Lung (tissue), 12 donors: ENCODE results near the gene ITPR1. TPM values are rescaled to one million over a fixed set of nuclear protein-coding genes. Genes with fewer than 3 reads are reported as not detected.
A peak's percentile ranks its signal among the peaks of the same experiment; 100 is the strongest.

Experiments used
- ATAC-seq: fragments of 200-7000 bp; cut with Tn5 transposase; one replicate; pipeline ENCODE4 v1.9.1; 2020; ENCODE audit warnings: moderate number of reproducible peaks; ENCODE audit not compliant: insufficient read depth, low FRiP score
- DNase-seq, 3 donors: peaks; one replicate each; pipeline ENCODE4 v3.0.0-alpha.2; 2013 to 2017
- H3K27ac ChIP-seq, 2 donors: one replicate each; pipeline ENCODE4 v1.5.1; 2013; ENCODE audit warnings: mild to moderate bottlenecking in 2 of 2, moderate library complexity in 2 of 2, control low read depth in 1 of 2, inconsistent platforms in 1 of 2, low read depth in 1 of 2, low read length in 1 of 2
- H3K27me3 ChIP-seq, 3 donors: one replicate each; pipeline ENCODE4 v1.5.1; 2013; ENCODE audit warnings: low read length in 2 of 3; ENCODE audit not compliant: control insufficient read depth in 3 of 3, insufficient read depth in 3 of 3
- H3K36me3 ChIP-seq, 4 donors: one replicate each; pipeline ENCODE4 v1.5.1; 2013; ENCODE audit warnings: low read length in 4 of 4, mild to moderate bottlenecking in 1 of 4, moderate library complexity in 1 of 4; ENCODE audit not compliant: control insufficient read depth in 4 of 4, insufficient read depth in 4 of 4
- H3K4me1 ChIP-seq, 5 donors: one replicate each; pipeline ENCODE4 v1.5.1; 2013; ENCODE audit warnings: low read length in 5 of 5, mild to moderate bottlenecking in 2 of 5, moderate library complexity in 1 of 5; ENCODE audit not compliant: control insufficient read depth in 5 of 5, insufficient read depth in 5 of 5
- H3K4me3 ChIP-seq: one replicate; pipeline ENCODE4 v1.5.1; 2013; ENCODE audit warnings: mild to moderate bottlenecking, control low read depth, moderate library complexity
- H3K9ac ChIP-seq, 2 donors: one replicate each; pipeline ENCODE4 v1.5.1; 2013; ENCODE audit warnings: low read length in 2 of 2, control low read depth in 1 of 2; ENCODE audit not compliant: insufficient read depth in 1 of 2
- H3K9me3 ChIP-seq, 4 donors: one replicate each; pipeline ENCODE4 v1.5.1; 2013; ENCODE audit warnings: low read length in 3 of 4, mild to moderate bottlenecking in 1 of 4, moderate library complexity in 1 of 4; ENCODE audit not compliant: control insufficient read depth in 4 of 4, insufficient read depth in 3 of 4
- WGBS, 2 donors: extraction: QIAGEN DNeasy Blood & Tissue Kit; methylation state at CpG; one replicate each; pipeline ENCODE4 v1.1.7; 2013; 5-methylcytosine and 5-hydroxymethylcytosine counted together
- polyA plus RNA-seq, 2 donors: library from polyadenylated mRNA; stranded (reverse); fragments of 200-250 nt; gene quantifications; one replicate each; pipeline ENCODE4 v1.2.1, GENCODE V29; 2013
- total RNA-seq, 2 donors: library from RNA; depleted of rRNA in 1 of 2; stranded (reverse); fragments of >200 nt in 1 of 2; gene quantifications; one replicate each; pipeline ENCODE4 v1.2.1, GENCODE V29; 2014 to 2021
- TF ChIP-seq, protein P1 (sequence below): IDR thresholded peaks from 2 replicates; pipeline ENCODE4 v1.5.1; 2012; ENCODE audit warnings: mild to moderate bottlenecking; ENCODE audit errors: control extremely low read depth, extremely low read depth
- donor health status: control.
- donor health status: control.
- donor health status: Bipolar disorder and iron deficiency.
- donor health status: healthy.
- donor health status: DM: yes; HTN: yes; CAD: no.

Gene ITPR1
- total and polyA plus RNA-seq, 4 donors: 12.4 to 152 (median 44.1) TPM

DNA sequence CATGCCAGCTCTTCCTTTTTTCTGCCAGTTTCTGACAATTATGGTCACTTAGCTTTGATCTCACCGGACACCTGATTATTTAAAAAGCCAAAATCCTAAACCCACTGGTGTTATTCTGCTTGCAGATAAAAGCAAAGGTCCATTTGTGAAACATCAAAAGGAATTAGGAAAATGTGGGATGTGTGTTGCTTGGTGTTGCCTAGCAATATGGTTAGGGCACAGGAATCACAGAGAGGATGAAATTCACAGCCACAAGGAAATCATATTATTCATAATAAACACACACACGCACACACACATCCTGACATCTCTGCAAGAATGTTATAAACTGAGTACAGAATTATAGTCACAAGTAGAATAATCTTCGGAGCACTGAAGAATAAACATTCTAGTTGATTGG is 396.7 kb downstream of the ITPR1 start:
- TF ChIP-seq, protein P1, sequence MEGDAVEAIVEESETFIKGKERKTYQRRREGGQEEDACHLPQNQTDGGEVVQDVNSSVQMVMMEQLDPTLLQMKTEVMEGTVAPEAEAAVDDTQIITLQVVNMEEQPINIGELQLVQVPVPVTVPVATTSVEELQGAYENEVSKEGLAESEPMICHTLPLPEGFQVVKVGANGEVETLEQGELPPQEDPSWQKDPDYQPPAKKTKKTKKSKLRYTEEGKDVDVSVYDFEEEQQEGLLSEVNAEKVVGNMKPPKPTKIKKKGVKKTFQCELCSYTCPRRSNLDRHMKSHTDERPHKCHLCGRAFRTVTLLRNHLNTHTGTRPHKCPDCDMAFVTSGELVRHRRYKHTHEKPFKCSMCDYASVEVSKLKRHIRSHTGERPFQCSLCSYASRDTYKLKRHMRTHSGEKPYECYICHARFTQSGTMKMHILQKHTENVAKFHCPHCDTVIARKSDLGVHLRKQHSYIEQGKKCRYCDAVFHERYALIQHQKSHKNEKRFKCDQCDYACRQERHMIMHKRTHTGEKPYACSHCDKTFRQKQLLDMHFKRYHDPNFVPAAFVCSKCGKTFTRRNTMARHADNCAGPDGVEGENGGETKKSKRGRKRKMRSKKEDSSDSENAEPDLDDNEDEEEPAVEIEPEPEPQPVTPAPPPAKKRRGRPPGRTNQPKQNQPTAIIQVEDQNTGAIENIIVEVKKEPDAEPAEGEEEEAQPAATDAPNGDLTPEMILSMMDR: no peak
- Histone ChIP-seq H3K9me3 (no peaks in the 10 kb centered on the region), H3K27me3 (no peaks in the 10 kb centered on the region), H3K4me1 (peaks cover 0 to 8% (median 0%) of the 10 kb centered on the region in 5 donors), H3K4me3 (no peak overlapping the region), H3K27ac (no peak overlapping the region), H3K36me3 (no peaks in the 10 kb centered on the region), H3K9ac (no peak overlapping the region)
- ATAC-seq: no peak
- 68 to 77% methylated on average over 3 of the region's 3 CpGs for WGBS, 2 donors
- DNase-seq: peak; percentile 46 to 76 (median 71)

DNA sequence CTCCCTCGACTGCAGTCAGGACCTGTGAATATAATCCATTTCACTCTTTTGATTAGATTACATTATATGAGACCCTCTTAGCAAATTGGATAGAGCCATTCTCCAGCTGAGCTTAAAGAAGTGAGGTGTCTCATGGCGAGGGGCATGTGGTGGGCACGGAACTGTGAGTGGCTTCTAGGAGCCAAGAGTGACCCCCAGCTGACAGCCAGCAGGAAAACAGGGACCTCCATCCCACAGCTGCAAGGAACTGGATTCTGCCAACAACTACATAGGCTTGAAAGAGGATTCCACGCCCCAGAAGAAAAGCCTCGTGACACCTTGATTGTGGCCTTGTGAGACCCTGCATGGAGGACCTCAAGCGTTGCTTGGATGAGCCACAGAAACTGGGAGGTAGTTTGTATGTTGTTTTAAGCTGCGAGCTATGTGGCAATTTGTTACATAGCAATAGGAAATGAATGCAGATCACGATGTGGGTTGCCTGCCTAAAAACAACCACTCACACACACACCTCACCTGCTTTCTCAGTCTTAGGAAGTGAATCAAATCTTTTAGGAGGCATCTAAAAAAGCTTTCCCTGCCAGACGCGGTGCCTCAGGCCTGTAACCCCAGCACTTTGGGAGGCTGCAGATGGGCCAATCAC is 401.9 kb downstream of the ITPR1 start:
- DNase-seq: no peak
- WGBS, 2 donors: 83 to 91% methylated on average over 10 of the region's 10 CpGs
- TF ChIP-seq, protein P1: no peak

DNA sequence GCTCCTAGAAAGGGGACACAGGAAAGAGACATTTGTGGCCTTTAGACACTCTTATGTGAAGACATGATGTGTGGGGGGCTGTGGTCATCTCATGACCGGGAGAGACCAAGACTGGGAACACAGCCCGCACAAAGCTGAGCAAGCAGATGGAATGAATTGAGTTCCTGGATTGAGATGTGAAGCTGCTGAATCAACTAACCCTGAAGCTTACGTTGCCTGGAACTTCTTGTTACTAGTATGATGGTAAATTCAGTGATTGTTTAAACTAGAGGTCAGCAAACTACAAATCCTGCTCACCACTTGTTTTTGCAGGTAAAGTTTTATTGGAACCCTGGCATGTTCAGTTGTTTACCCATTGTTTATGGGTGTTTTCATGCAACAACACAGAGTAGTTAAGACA is 402.7 kb downstream of the ITPR1 start:
- no peak overlapping the region for H3K4me3 ChIP-seq
- no peaks in the 10 kb centered on the region for H3K36me3 ChIP-seq
- WGBS, 2 donors: 77 to 97% methylated on average over 3 of the region's 3 CpGs
- H3K4me1 ChIP-seq: peaks cover 0 to 6% (median 0%) of the 10 kb centered on the region in 5 donors
- ATAC-seq (no peak), DNase-seq (no peak)
- H3K27me3 ChIP-seq: no peaks in the 10 kb centered on the region
- H3K9ac ChIP-seq: no peak overlapping the region
- TF ChIP-seq, protein P1: no peak
- H3K9me3 ChIP-seq: no peaks in the 10 kb centered on the region
- no peak overlapping the region for H3K27ac ChIP-seq

More for the DNA sequence above, 401.9 kb downstream of the ITPR1 start:
- no peak for ATAC-seq
- Histone ChIP-seq H3K27ac (no peak overlapping the region), H3K4me3 (no peak overlapping the region), H3K9ac (no peak overlapping the region), H3K27me3 (no peaks in the 10 kb centered on the region), H3K9me3 (no peaks in the 10 kb centered on the region), H3K36me3 (no peaks in the 10 kb centered on the region), H3K4me1 (peaks cover 0 to 6% (median 0%) of the 10 kb centered on the region in 5 donors)

Other genes with a start within 250 kb of the ITPR1 start
- gene SETMAR, start 190.0 kb upstream of the ITPR1 start, total RNA-seq: 10 to 100 TPM; 12.2 to 22.5 TPM
- 10 to 100 TPM in 1 of 2 donors, 1 to 10 TPM in 1; 8.1 to 12.1 TPM for gene SETMAR, start 190.0 kb upstream of the ITPR1 start, polyA plus RNA-seq
- 10 to 100 TPM; 35.4 to 50.0 TPM for gene SUMF1, start 26.1 kb upstream of the ITPR1 start, total RNA-seq
- gene SUMF1, start 26.1 kb upstream of the ITPR1 start, polyA plus RNA-seq: 10 to 100 TPM; 11.6 to 27.5 TPM